PC-3 (cell line): ENCODE data around the gene TBXAS1.

Experiments
- CTCF ChIP-seq: fragments of 300-600 bp; sonication (generic); conservative IDR thresholded peaks from 2 replicates; pipeline ENCODE4 v1.5.1; 2017; ENCODE audit warnings: antibody characterized with exemption, low read depth, mild to moderate bottlenecking, low read length
- EZH2phosphoT487 ChIP-seq: fragments of 300-600 bp; sonication (generic); IDR thresholded peaks from 2 replicates; pipeline ENCODE4 v1.6.1; 2018; ENCODE audit warnings: mild to moderate bottlenecking, antibody characterized with exemption, low read length, borderline replicate concordance

- TF ChIP-seq CTCF = no peak
- TF ChIP-seq EZH2phosphoT487 = no peak
These were observed 16.4 kb downstream of the TBXAS1 start for GRCh38 chr7:139845443-139845805.
